RWPE1 (cell line): ENCODE measurements around the gene PLAAT5.

Source experiments
- CTCF ChIA-PET: fragments of 350-600 bp; sonication (Branson Sonifier 250); formaldehyde crosslinking; extraction: SDS; loops from one replicate; lab custom pipeline; 2021; lab: Yijun Ruan, JAX
- POLR2A ChIA-PET: fragments of 400-600 bp; formaldehyde crosslinking; extraction: SDS; loops from one replicate; lab custom pipeline; 2020; ENCODE audit warnings: antibody characterized with exemption; ENCODE audit not compliant: low non-redundant PET; lab: Yijun Ruan, JAX
- DNase-seq: peaks from one replicate; pipeline ENCODE4 v3.0.0; 2012; ENCODE audit warnings: low spot score
- H3K27ac ChIP-seq: fragments of 450-650 bp; 2 replicates; pipeline ENCODE4 v1.5.1; 2017
- CTCF ChIP-seq: fragments of 450-650 bp; conservative IDR thresholded peaks from 2 replicates; pipeline ENCODE4 v1.5.1; 2017; ENCODE audit warnings: low read depth, mild to moderate bottlenecking

The PLAAT5 gene

GRCh38 chr11:63512816-63513215 is 21.8 kb upstream of the PLAAT5 start:
- no peak overlapping the region for H3K27ac ChIP-seq
- DNase-seq: no peak
- ChIA-PET POLR2A (no interaction called here), CTCF (interaction anchor here (0.7 kb wide), 1 partner anchor 123 kb away, joined by 3 read pairs; no protein-coding TSS in a partner anchor)
- no peak for TF ChIP-seq CTCF

GRCh38 chr11:63511048-63511748 is 20.2 kb upstream of the PLAAT5 start:
- H3K27ac ChIP-seq: no peak overlapping the region
- TF ChIP-seq CTCF: no peak
- DNase-seq: no peak
- ChIA-PET POLR2A (no interaction called here), CTCF (interaction anchor here (1.2 kb wide), 1 partner anchor 227 kb away, joined by 3 read pairs; no protein-coding TSS in a partner anchor)

GRCh38 chr11:63510360-63511047 is 19.5 kb upstream of the PLAAT5 start:
- CTCF ChIA-PET: no interaction called here

GRCh38 chr11:63508745-63509144 is 17.8 kb upstream of the PLAAT5 start:
- ChIA-PET POLR2A (no interaction called here), CTCF (interaction anchor here (0.6 kb wide), 1 partner anchor 50 kb away, joined by 3 read pairs; no protein-coding TSS in a partner anchor)
- no peak overlapping the region for H3K27ac ChIP-seq
- DNase-seq: no peak
- no peak for TF ChIP-seq CTCF

More at GRCh38 chr11:63510360-63511047, 19.5 kb upstream of the PLAAT5 start:
- TF ChIP-seq CTCF: no peak
- no peak overlapping the region for H3K27ac ChIP-seq
- DNase-seq: no peak
- POLR2A ChIA-PET: no interaction called here

GRCh38 chr11:63508009-63508408 is 17.0 kb upstream of the PLAAT5 start:
- CTCF ChIA-PET: interaction anchor here (0.6 kb wide), 1 partner anchor 50 kb away, joined by 3 read pairs; no protein-coding TSS in a partner anchor
- TF ChIP-seq CTCF: no peak
- DNase-seq: no peak
- POLR2A ChIA-PET: no interaction called here
- H3K27ac ChIP-seq: no peak overlapping the region

- POLR2A ChIA-PET: no interaction called here
- no peak overlapping the region for H3K27ac ChIP-seq
- no peak for TF ChIP-seq CTCF
- CTCF ChIA-PET: interaction anchor here (1.1 kb wide), 1 partner anchor 14 kb away, joined by 3 read pairs; no protein-coding TSS in a partner anchor
- DNase-seq: no peak
These were observed 16.5 kb upstream of the PLAAT5 start for GRCh38 chr11:63507511-63507910.
